ENCODE results near the gene STAT5A. TPM values are rescaled to one million over a fixed set of nuclear protein-coding genes. Genes with fewer than 3 reads are reported as not detected.
A peak's percentile ranks its signal among the peaks of the same experiment; 100 is the strongest.
"Not testable (repeated sequence)": the region's sequence is repeated elsewhere in the genome, so short reads cannot be mapped to it uniquely, and the experiment has no call there.

The STAT5A gene
- total RNA-seq, 1 donor from 2014 or later: 42.0 TPM

- DNase-seq: peak; percentile 12
- no peak for TF ChIP-seq CTCF (IDR thresholded peaks at IDR 0.05)
- Histone ChIP-seq H3K4me1 (peaks cover 25% of the 10 kb centered on the region), H3K36me3 (peaks cover 24% of the 10 kb centered on the region), H3K9me3 (no peaks in the 10 kb centered on the region), H3K4me3 (no peak overlapping the region), H3K27ac (no peak overlapping the region), H3K27me3 (no peaks in the 10 kb centered on the region)
- ATAC-seq: no peak
- intact Hi-C loops (cut with DNase I): no loop called here
Observed at GRCh38 chr17:42290577-42290976, 2.3 kb downstream of the STAT5A start.

GRCh38 chr17:42291129-42291528 lies 2.8 kb downstream of the STAT5A start:
- Histone ChIP-seq H3K4me1 (peaks cover 24% of the 10 kb centered on the region), H3K27ac (no peak overlapping the region), H3K9me3 (no peaks in the 10 kb centered on the region), H3K4me3 (no peak overlapping the region), H3K36me3 (peaks cover 29% of the 10 kb centered on the region), H3K27me3 (no peaks in the 10 kb centered on the region)
- intact Hi-C loops (cut with DNase I): no loop called here
- TF ChIP-seq CTCF (IDR thresholded peaks at IDR 0.05): no peak
- DNase-seq (peak; percentile 44), ATAC-seq (no peak)

GRCh38 chr17:42294469-42295398 lies 6.4 kb downstream of the STAT5A start:
- peak; percentile 40 for DNase-seq
- Histone ChIP-seq H3K36me3 (peaks cover 40% of the 10 kb centered on the region), H3K27ac (no peak overlapping the region), H3K4me3 (no peak overlapping the region), H3K9me3 (no peaks in the 10 kb centered on the region), H3K4me1 (peaks cover 5% of the 10 kb centered on the region), H3K27me3 (no peaks in the 10 kb centered on the region)
- intact Hi-C loops (cut with DNase I): no loop called here
- TF ChIP-seq CTCF (IDR thresholded peaks at IDR 0.05): no peak
- ATAC-seq: peak; percentile 11

- Histone ChIP-seq H3K36me3 (peaks cover 44% of the 10 kb centered on the region), H3K4me1 (no peaks in the 10 kb centered on the region), H3K9me3 (no peaks in the 10 kb centered on the region), H3K27ac (no peak overlapping the region), H3K27me3 (no peaks in the 10 kb centered on the region), H3K4me3 (no peak overlapping the region)
- no peak for TF ChIP-seq CTCF (IDR thresholded peaks at IDR 0.05)
- no peak for ATAC-seq
- intact Hi-C loops (cut with DNase I): no loop called here
- DNase-seq: peak; percentile 6
Observed at GRCh38 chr17:42296012-42296411, 7.7 kb downstream of the STAT5A start.

- H3K9me3 ChIP-seq; H3K4me1 ChIP-seq; DNase-seq; intact Hi-C loops (cut with DNase I); H3K4me3 ChIP-seq; ATAC-seq; H3K27ac ChIP-seq; H3K27me3 ChIP-seq: not testable (repeated sequence)
- H3K36me3 ChIP-seq: peaks cover 60% of the 10 kb centered on the region
Observed at GRCh38 chr17:42297775-42298174, 9.5 kb downstream of the STAT5A start.

GRCh38 chr17:42299361-42299760 lies 11.1 kb downstream of the STAT5A start:
- H3K4me3 ChIP-seq, DNase-seq: not testable (repeated sequence)

GRCh38 chr17:42299913-42300312 lies 11.6 kb downstream of the STAT5A start:
- H3K27ac ChIP-seq, H3K9me3 ChIP-seq, H3K27me3 ChIP-seq, ATAC-seq, DNase-seq, H3K4me3 ChIP-seq, H3K4me1 ChIP-seq: not testable (repeated sequence)
- intact Hi-C loops (cut with DNase I): loop anchor here (10.0 kb wide), 1 partner anchor 215 kb away; no protein-coding TSS in a partner anchor
- H3K36me3 ChIP-seq: peaks cover 63% of the 10 kb centered on the region

More at GRCh38 chr17:42299361-42299760, 11.1 kb downstream of the STAT5A start:
- H3K27me3 ChIP-seq; ATAC-seq; H3K9me3 ChIP-seq; H3K27ac ChIP-seq; H3K4me1 ChIP-seq; intact Hi-C loops (cut with DNase I): not testable (repeated sequence)
- peaks cover 58% of the 10 kb centered on the region for H3K36me3 ChIP-seq

All from upper lobe of right lung (tissue), 1 donor.